DND-41 (cell line): ENCODE data around the gene LCOR.

Experiments
- CTCF ChIP-seq: IDR thresholded peaks from 2 replicates; pipeline ENCODE4 v1.5.1; 2012; ENCODE audit warnings: borderline replicate concordance, low read length, moderate library complexity, mild to moderate bottlenecking; ENCODE audit not compliant: poor library complexity, severe bottlenecking; ENCODE audit errors: extremely low read depth
- EZH2 ChIP-seq: IDR thresholded peaks from 3 replicates; pipeline ENCODE4 v1.6.1; 2012; ENCODE audit warnings: borderline replicate concordance, low read depth, mild to moderate bottlenecking, moderate library complexity, low read length, inconsistent platforms; ENCODE audit not compliant: severe bottlenecking

GRCh38 chr10:96930469-96930868 lies 98.4 kb downstream of the LCOR start:
- no peak for TF ChIP-seq CTCF
- no peak for TF ChIP-seq EZH2
